Measurements from ENCODE around the gene GABRR1. TPM values are rescaled to one million over a fixed set of nuclear protein-coding genes. Genes with fewer than 3 reads are reported as not detected.

The GABRR1 gene
- total RNA-seq, 4 donors from 2014 or later: 0.31 TPM; not detected in 3

- 79% methylated on average over 4 of the region's 4 CpGs for WGBS, 2 donors (ENCODE audit: low coverage in 1 of 2)
- TF ChIP-seq EP300 (IDR thresholded peaks at IDR 0.05) (no peak), POLR2AphosphoS5 (IDR thresholded peaks at IDR 0.05) (no peak), CTCF (IDR thresholded peaks at IDR 0.05) (no peak), POLR2A (IDR thresholded peaks at IDR 0.05) (no peak)
- ATAC-seq: no peak
- no peaks in the 10 kb centered on the region for H3K9me3 ChIP-seq
- no peak overlapping the region for H3K4me3 ChIP-seq
- H3K36me3 ChIP-seq: no peaks in the 10 kb centered on the region
- no peak overlapping the region for H3K27ac ChIP-seq
- no peaks in the 10 kb centered on the region for H3K27me3 ChIP-seq
- H3K4me1 ChIP-seq: no peaks in the 10 kb centered on the region
These were observed 40.6 kb upstream of the GABRR1 start for GRCh38 chr6:89257781-89258180.

- H3K36me3 ChIP-seq: no peaks in the 10 kb centered on the region
- no peak overlapping the region for H3K4me3 ChIP-seq
- TF ChIP-seq EP300 (IDR thresholded peaks at IDR 0.05): no peak
- TF ChIP-seq POLR2A (IDR thresholded peaks at IDR 0.05): no peak
- no peak for TF ChIP-seq POLR2AphosphoS5 (IDR thresholded peaks at IDR 0.05)
- TF ChIP-seq CTCF (IDR thresholded peaks at IDR 0.05): no peak
- no peak for ATAC-seq
- H3K4me1 ChIP-seq: no peaks in the 10 kb centered on the region
- H3K27ac ChIP-seq: no peak overlapping the region
- H3K27me3 ChIP-seq: no peaks in the 10 kb centered on the region
- no peaks in the 10 kb centered on the region for H3K9me3 ChIP-seq
- WGBS, 2 donors (ENCODE audit: low coverage in 1 of 2): 71 to 100% methylated on average over 1 to 4 of the region's 6 CpGs
These were observed 40.2 kb upstream of the GABRR1 start for GRCh38 chr6:89257346-89257745.

- Histone ChIP-seq H3K27ac (no peak overlapping the region), H3K36me3 (no peaks in the 10 kb centered on the region), H3K9me3 (no peaks in the 10 kb centered on the region), H3K4me1 (no peaks in the 10 kb centered on the region), H3K4me3 (no peak overlapping the region), H3K27me3 (no peaks in the 10 kb centered on the region)
- no peak for TF ChIP-seq POLR2AphosphoS5 (IDR thresholded peaks at IDR 0.05)
- TF ChIP-seq POLR2A (IDR thresholded peaks at IDR 0.05): no peak
- whole genome bisulfite sequencing, 2 donors (ENCODE audit: low coverage in 1 of 2): 98% methylated on average over 4 of the region's 4 CpGs; no CpG with 5 or more reads in 1 of the 2 donors
- no peak for ATAC-seq
These were observed 38.3 kb upstream of the GABRR1 start for GRCh38 chr6:89255417-89255816.

- no peaks in the 10 kb centered on the region for H3K4me1 ChIP-seq
- ATAC-seq: no peak
- H3K27ac ChIP-seq: no peak overlapping the region
- no peaks in the 10 kb centered on the region for H3K9me3 ChIP-seq
- no peaks in the 10 kb centered on the region for H3K27me3 ChIP-seq
- no peak overlapping the region for H3K4me3 ChIP-seq
- H3K36me3 ChIP-seq: no peaks in the 10 kb centered on the region
- no peak for TF ChIP-seq POLR2A (IDR thresholded peaks at IDR 0.05)
- TF ChIP-seq EP300 (IDR thresholded peaks at IDR 0.05): no peak
- TF ChIP-seq CTCF (IDR thresholded peaks at IDR 0.05): no peak
- TF ChIP-seq POLR2AphosphoS5 (IDR thresholded peaks at IDR 0.05): no peak
These were observed 37.4 kb upstream of the GABRR1 start for GRCh38 chr6:89254569-89254968.

- H3K27ac ChIP-seq: no peak overlapping the region
- TF ChIP-seq POLR2AphosphoS5 (IDR thresholded peaks at IDR 0.05) (no peak), EP300 (IDR thresholded peaks at IDR 0.05) (no peak), POLR2A (IDR thresholded peaks at IDR 0.05) (no peak), CTCF (IDR thresholded peaks at IDR 0.05) (no peak)
- H3K9me3 ChIP-seq: no peaks in the 10 kb centered on the region
- H3K36me3 ChIP-seq: no peaks in the 10 kb centered on the region
- ATAC-seq: no peak
- no peaks in the 10 kb centered on the region for H3K4me1 ChIP-seq
- H3K27me3 ChIP-seq: no peaks in the 10 kb centered on the region
- no peak overlapping the region for H3K4me3 ChIP-seq
- 63 to 81% methylated on average over 2 of the region's 2 CpGs for WGBS, 2 donors (ENCODE audit: low coverage in 1 of 2)
These were observed 35.7 kb upstream of the GABRR1 start for GRCh38 chr6:89252907-89253306.
